RWPE1 (cell line): Measurements from ENCODE around the gene CLVS2.

ENCODE experiments used
- CTCF ChIA-PET: fragments of 350-600 bp; sonication (Branson Sonifier 250); formaldehyde crosslinking; extraction: SDS; loops from one replicate; lab custom pipeline; 2021; lab: Yijun Ruan, JAX
- POLR2A ChIA-PET: fragments of 400-600 bp; formaldehyde crosslinking; extraction: SDS; loops from one replicate; lab custom pipeline; 2020; ENCODE audit warnings: antibody characterized with exemption; ENCODE audit not compliant: low non-redundant PET; lab: Yijun Ruan, JAX
- DNase-seq: peaks from one replicate; pipeline ENCODE4 v3.0.0; 2012; ENCODE audit warnings: low spot score
- H3K27ac ChIP-seq: fragments of 450-650 bp; 2 replicates; pipeline ENCODE4 v1.5.1; 2017
- TF ChIP-seq, protein P1 (sequence below): fragments of 450-650 bp; conservative IDR thresholded peaks from 2 replicates; pipeline ENCODE4 v1.5.1; 2017; ENCODE audit warnings: low read depth, mild to moderate bottlenecking

Gene CLVS2

DNA sequence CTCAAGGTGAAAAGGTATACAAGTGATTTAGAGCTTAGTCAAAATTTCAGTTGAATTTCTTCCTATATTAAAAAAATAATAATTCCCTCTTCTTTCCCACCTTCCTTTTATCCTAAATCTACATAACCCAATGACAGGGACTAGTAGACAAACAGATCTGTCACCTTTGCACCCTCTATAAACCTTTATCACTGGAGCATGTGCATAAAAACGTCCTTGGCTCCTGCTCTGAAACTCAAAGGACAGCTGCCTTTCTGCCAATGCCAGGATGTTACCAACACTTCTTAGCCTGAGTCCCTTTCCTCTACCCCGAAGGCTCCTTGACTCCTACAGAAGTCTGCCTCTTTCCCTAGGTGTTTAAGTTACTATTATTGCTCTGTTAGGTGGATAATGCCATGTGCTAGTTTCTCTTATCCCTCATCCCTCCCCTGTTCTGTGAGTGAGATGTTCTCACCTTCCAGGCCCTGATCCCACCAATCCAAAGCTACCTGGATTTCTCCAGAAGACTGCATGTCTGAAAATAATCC, 4.3 kb downstream of the CLVS2 start:
- ChIA-PET CTCF (interaction anchor here (0.6 kb wide), 1 partner anchor 447 kb away, joined by 4 read pairs; no protein-coding TSS in a partner anchor), POLR2A (no interaction called here)
- no peak for DNase-seq
- no peak overlapping the region for H3K27ac ChIP-seq
- TF ChIP-seq, protein P1, sequence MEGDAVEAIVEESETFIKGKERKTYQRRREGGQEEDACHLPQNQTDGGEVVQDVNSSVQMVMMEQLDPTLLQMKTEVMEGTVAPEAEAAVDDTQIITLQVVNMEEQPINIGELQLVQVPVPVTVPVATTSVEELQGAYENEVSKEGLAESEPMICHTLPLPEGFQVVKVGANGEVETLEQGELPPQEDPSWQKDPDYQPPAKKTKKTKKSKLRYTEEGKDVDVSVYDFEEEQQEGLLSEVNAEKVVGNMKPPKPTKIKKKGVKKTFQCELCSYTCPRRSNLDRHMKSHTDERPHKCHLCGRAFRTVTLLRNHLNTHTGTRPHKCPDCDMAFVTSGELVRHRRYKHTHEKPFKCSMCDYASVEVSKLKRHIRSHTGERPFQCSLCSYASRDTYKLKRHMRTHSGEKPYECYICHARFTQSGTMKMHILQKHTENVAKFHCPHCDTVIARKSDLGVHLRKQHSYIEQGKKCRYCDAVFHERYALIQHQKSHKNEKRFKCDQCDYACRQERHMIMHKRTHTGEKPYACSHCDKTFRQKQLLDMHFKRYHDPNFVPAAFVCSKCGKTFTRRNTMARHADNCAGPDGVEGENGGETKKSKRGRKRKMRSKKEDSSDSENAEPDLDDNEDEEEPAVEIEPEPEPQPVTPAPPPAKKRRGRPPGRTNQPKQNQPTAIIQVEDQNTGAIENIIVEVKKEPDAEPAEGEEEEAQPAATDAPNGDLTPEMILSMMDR = no peak

GRCh38 chr6:123001540-123001939, 5.5 kb downstream of the CLVS2 start:
- DNase-seq = no peak
- POLR2A ChIA-PET = no interaction called here
- TF ChIP-seq, protein P1 = no peak
- CTCF ChIA-PET = no interaction called here
- H3K27ac ChIP-seq = no peak overlapping the region

- TF ChIP-seq, protein P1 = no peak
- ChIA-PET CTCF (no interaction called here), POLR2A (no interaction called here)
- no peak for DNase-seq
- no peak overlapping the region for H3K27ac ChIP-seq
Observed at GRCh38 chr6:123007885-123008284, 11.8 kb downstream of the CLVS2 start.

GRCh38 chr6:123009059-123009458, 13.0 kb downstream of the CLVS2 start:
- POLR2A ChIA-PET = no interaction called here
- CTCF ChIA-PET = no interaction called here
- TF ChIP-seq, protein P1 = no peak
- H3K27ac ChIP-seq = no peak overlapping the region
- DNase-seq = no peak

GRCh38 chr6:123014835-123015234, 18.8 kb downstream of the CLVS2 start:
- DNase-seq = no peak
- H3K27ac ChIP-seq = no peak overlapping the region
- ChIA-PET CTCF (interaction anchor here (0.7 kb wide), 1 partner anchor 19 kb away, joined by 5 read pairs; the partner anchor contains the start of gene CLVS2), POLR2A (no interaction called here)
- TF ChIP-seq, protein P1 = no peak

GRCh38 chr6:123016431-123017103, 20.5 kb downstream of the CLVS2 start:
- no peak for DNase-seq
- ChIA-PET POLR2A (no interaction called here), CTCF (interaction anchor here (0.6 to 0.7 kb wide), 2 partner anchors 38 to 631 kb away, joined by 3 read pairs; no protein-coding TSS in a partner anchor)
- no peak overlapping the region for H3K27ac ChIP-seq
- TF ChIP-seq, protein P1 = no peak
